ENCODE data around the gene CELF5. TPM values are rescaled to one million over a fixed set of nuclear protein-coding genes. Genes with fewer than 3 reads are reported as not detected.
"Not testable (repeated sequence)": the region's sequence is repeated elsewhere in the genome, so short reads cannot be mapped to it uniquely, and the experiment has no call there.

CELF5 gene
- total RNA-seq, 1 experiment from 2014 or later: 0.48 TPM

- POLR2A ChIA-PET (ENCODE audit: unreplicated experiment): no interaction called here
Observed at GRCh38 chr19:3340340-3340739, 115.9 kb downstream of the CELF5 start.

GRCh38 chr19:3342246-3342645, 117.8 kb downstream of the CELF5 start:
- CTCF ChIA-PET: no interaction called here
- no peak overlapping the region for H3K4me2 ChIP-seq
- BruUV-seq (replicated peaks): no TSS peak

More at GRCh38 chr19:3340340-3340739, 115.9 kb downstream of the CELF5 start:
- H3K9me3 ChIP-seq (ENCODE audit: insufficient read depth, low read depth): no peaks in the 10 kb centered on the region
- peaks cover 23% of the 10 kb centered on the region for H3K4me1 ChIP-seq (replicated peaks; ENCODE audit: insufficient read depth)
- H3K27me3 ChIP-seq (ENCODE audit: insufficient read depth, low read depth): no peaks in the 10 kb centered on the region
- intact Hi-C loops (cut with micrococcal nuclease; ENCODE audit: unreplicated experiment): no loop called here
- no peak overlapping the region for H3K4me2 ChIP-seq
- no TSS peak for BruUV-seq (replicated peaks)
- H3K36me3 ChIP-seq (ENCODE audit: low read depth): no peaks in the 10 kb centered on the region
- no peaks in the 10 kb centered on the region for H4K20me1 ChIP-seq (ENCODE audit: insufficient read depth)
- H3F3A ChIP-seq (ENCODE audit: insufficient read depth, low read depth): peaks cover 17% of the 10 kb centered on the region; the same call in 1 of the 2 replicates
- no peak overlapping the region for H3K27ac ChIP-seq
- no peak overlapping the region for H3K4me3 ChIP-seq
- H2AFZ ChIP-seq: no peak overlapping the region
- H3K9me2 ChIP-seq (ENCODE audit: insufficient read depth): no peaks in the 10 kb centered on the region
- no peak for TF ChIP-seq EZH2 (IDR thresholded peaks at IDR 0.05; ENCODE audit: low read depth)
- TF ChIP-seq, protein P1, sequence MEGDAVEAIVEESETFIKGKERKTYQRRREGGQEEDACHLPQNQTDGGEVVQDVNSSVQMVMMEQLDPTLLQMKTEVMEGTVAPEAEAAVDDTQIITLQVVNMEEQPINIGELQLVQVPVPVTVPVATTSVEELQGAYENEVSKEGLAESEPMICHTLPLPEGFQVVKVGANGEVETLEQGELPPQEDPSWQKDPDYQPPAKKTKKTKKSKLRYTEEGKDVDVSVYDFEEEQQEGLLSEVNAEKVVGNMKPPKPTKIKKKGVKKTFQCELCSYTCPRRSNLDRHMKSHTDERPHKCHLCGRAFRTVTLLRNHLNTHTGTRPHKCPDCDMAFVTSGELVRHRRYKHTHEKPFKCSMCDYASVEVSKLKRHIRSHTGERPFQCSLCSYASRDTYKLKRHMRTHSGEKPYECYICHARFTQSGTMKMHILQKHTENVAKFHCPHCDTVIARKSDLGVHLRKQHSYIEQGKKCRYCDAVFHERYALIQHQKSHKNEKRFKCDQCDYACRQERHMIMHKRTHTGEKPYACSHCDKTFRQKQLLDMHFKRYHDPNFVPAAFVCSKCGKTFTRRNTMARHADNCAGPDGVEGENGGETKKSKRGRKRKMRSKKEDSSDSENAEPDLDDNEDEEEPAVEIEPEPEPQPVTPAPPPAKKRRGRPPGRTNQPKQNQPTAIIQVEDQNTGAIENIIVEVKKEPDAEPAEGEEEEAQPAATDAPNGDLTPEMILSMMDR (conservative IDR thresholded peaks at IDR 0.05): no peak
- H3K79me2 ChIP-seq (ENCODE audit: low read depth): no peaks in the 10 kb centered on the region
- CTCF ChIA-PET: interaction anchor here (0.6 kb wide), 1 partner anchor 126 kb away, joined by 5 read pairs; no protein-coding TSS in a partner anchor
- no peak for DNase-seq

GRCh38 chr19:3342962-3343361, 118.5 kb downstream of the CELF5 start:
- H3K79me2 ChIP-seq (ENCODE audit: low read depth); H3K27ac ChIP-seq; H3K9me2 ChIP-seq (ENCODE audit: insufficient read depth); H4K20me1 ChIP-seq (ENCODE audit: insufficient read depth); H3F3A ChIP-seq (ENCODE audit: insufficient read depth, low read depth); H3K9me3 ChIP-seq (ENCODE audit: insufficient read depth, low read depth); H3K27me3 ChIP-seq (ENCODE audit: insufficient read depth, low read depth); POLR2A ChIA-PET (ENCODE audit: unreplicated experiment); BruUV-seq (replicated peaks); H3K4me2 ChIP-seq; H3K4me3 ChIP-seq; H2AFZ ChIP-seq; CTCF ChIA-PET; DNase-seq; intact Hi-C loops (cut with micrococcal nuclease; ENCODE audit: unreplicated experiment); H3K36me3 ChIP-seq (ENCODE audit: low read depth); H3K4me1 ChIP-seq (replicated peaks; ENCODE audit: insufficient read depth): not testable (repeated sequence)

More at GRCh38 chr19:3342246-3342645, 117.8 kb downstream of the CELF5 start:
- POLR2A ChIA-PET (ENCODE audit: unreplicated experiment): no interaction called here
- Histone ChIP-seq H4K20me1 (ENCODE audit: insufficient read depth) (no peaks in the 10 kb centered on the region), H3K9me2 (ENCODE audit: insufficient read depth) (no peaks in the 10 kb centered on the region), H3K27ac (no peak overlapping the region), H3K9me3 (ENCODE audit: insufficient read depth, low read depth) (no peaks in the 10 kb centered on the region), H3F3A (ENCODE audit: insufficient read depth, low read depth) (peaks cover 5% of the 10 kb centered on the region; the same call in 1 of the 2 replicates), H3K79me2 (ENCODE audit: low read depth) (no peaks in the 10 kb centered on the region), H3K27me3 (ENCODE audit: insufficient read depth, low read depth) (no peaks in the 10 kb centered on the region), H3K4me1 (replicated peaks; ENCODE audit: insufficient read depth) (peaks cover 4% of the 10 kb centered on the region), H2AFZ (no peak overlapping the region), H3K36me3 (ENCODE audit: low read depth) (no peaks in the 10 kb centered on the region), H3K4me3 (no peak overlapping the region)
- DNase-seq: no peak
- TF ChIP-seq EZH2 (IDR thresholded peaks at IDR 0.05; ENCODE audit: low read depth): no peak
- TF ChIP-seq, protein P1 (conservative IDR thresholded peaks at IDR 0.05): no peak
- intact Hi-C loops (cut with micrococcal nuclease; ENCODE audit: unreplicated experiment): no loop called here

Measured in PC-9 (cell line).